ENCODE results near the gene SPINT1.

Gene SPINT1

DNA sequence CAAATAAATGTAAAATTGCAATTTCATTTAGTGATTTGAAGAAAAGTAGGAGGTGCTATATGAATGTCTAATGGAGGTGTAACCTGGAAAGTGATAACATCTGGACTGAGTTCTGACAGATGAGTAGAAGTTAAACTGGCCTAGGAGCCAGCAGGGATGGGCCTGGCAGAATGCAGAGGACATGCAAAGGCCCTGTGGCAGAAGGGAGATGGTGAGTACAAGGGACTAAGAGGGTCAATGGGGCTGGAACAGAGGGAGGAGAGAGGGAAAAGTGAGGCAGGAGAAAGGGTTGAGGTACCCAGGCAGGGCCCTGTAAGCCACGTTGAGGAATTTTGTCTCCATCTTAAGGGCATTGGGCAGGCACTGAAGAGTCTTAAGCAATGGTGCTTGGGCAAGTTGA is 12.0 kb upstream of the SPINT1 start:
- H3K27ac ChIP-seq: no peak overlapping the region
- TF ChIP-seq, protein P1, sequence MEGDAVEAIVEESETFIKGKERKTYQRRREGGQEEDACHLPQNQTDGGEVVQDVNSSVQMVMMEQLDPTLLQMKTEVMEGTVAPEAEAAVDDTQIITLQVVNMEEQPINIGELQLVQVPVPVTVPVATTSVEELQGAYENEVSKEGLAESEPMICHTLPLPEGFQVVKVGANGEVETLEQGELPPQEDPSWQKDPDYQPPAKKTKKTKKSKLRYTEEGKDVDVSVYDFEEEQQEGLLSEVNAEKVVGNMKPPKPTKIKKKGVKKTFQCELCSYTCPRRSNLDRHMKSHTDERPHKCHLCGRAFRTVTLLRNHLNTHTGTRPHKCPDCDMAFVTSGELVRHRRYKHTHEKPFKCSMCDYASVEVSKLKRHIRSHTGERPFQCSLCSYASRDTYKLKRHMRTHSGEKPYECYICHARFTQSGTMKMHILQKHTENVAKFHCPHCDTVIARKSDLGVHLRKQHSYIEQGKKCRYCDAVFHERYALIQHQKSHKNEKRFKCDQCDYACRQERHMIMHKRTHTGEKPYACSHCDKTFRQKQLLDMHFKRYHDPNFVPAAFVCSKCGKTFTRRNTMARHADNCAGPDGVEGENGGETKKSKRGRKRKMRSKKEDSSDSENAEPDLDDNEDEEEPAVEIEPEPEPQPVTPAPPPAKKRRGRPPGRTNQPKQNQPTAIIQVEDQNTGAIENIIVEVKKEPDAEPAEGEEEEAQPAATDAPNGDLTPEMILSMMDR (conservative IDR thresholded peaks at IDR 0.05): no peak

DNA sequence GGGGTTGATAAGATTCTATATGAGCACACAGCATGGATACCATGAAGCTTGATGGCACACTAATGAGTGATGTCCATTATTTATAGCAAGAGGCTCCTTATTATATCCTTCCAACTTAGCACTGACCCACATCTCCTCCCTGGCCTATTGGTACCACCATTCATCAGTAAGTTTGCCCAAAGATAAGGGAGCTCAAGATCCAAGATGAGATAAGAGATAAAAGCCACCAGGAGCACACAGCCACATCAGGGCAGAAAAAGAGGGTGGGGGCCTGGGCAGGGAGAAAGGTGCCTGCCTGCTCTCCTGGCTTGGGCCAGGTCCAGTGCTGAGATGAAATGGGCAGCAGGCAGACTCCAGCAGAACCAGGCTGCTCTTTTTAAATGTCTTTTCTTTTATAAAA is 10.9 kb upstream of the SPINT1 start:
- no peak overlapping the region for H3K27ac ChIP-seq

DNA sequence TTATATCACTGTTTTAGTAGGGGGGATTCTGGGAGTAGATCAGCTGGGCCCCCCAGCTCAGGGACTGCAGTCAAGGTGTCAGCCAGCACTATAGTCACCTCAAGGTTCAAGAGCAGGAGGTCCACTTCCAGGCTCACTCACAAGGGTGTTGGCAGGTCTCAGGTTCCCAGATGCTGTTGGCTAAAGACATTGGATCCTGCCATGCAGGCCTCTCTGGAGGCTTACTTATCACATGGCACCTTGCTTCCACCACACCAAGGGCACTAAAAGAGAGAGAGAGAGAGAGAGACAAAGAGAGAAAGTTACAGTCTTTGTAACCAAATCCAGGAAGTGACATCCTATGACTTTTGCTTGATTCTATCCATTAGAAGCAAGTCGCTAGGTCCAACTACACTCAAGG is 7.8 kb upstream of the SPINT1 start:
- TF ChIP-seq, protein P1 (conservative IDR thresholded peaks at IDR 0.05): no peak
- H3K27ac ChIP-seq: no peak overlapping the region

More for the DNA sequence above, 10.9 kb upstream of the SPINT1 start:
- TF ChIP-seq, protein P1 (conservative IDR thresholded peaks at IDR 0.05): no peak

DNA sequence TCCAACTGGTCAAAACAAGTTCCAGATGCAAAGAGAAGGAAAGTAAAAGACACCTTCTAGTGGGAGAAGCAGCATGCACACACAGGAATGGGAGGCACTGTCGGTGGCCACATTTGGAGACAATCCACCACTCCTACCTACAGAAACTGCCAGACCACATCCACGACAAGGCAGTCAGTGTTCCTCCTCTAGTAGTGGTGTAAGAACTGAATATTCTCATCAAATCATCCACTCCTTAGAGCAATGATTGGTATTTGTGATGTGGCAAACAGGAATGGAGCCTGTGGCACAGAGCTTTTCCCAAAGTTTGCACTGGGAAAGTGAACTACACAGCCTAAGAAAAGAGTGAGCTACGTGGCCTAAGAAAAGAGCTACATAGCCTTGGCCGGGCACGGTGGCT is 5.1 kb upstream of the SPINT1 start:
- TF ChIP-seq, protein P1 (conservative IDR thresholded peaks at IDR 0.05): no peak
- H3K27ac ChIP-seq: no peak overlapping the region

DNA sequence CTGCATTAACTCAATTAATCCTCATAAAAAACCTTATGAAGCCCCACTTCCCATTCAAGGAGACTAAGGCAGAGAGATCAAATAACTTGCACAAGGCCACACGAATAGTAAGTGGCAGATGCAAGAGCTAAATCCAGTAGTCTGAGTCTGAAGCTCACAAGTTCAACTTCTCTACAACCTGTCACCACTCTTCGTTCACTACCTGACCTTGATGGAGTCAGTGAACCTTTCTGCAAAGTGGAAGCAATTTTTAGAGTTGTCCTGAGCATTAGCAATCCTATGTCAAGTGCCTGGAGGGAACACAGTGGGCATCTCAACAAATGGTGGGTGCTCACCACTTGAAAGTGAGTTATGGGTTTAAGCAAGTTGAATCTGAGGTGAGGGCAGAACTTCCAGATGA is 2.1 kb upstream of the SPINT1 start:
- TF ChIP-seq, protein P1 (conservative IDR thresholded peaks at IDR 0.05): no peak
- no peak overlapping the region for H3K27ac ChIP-seq

DNA sequence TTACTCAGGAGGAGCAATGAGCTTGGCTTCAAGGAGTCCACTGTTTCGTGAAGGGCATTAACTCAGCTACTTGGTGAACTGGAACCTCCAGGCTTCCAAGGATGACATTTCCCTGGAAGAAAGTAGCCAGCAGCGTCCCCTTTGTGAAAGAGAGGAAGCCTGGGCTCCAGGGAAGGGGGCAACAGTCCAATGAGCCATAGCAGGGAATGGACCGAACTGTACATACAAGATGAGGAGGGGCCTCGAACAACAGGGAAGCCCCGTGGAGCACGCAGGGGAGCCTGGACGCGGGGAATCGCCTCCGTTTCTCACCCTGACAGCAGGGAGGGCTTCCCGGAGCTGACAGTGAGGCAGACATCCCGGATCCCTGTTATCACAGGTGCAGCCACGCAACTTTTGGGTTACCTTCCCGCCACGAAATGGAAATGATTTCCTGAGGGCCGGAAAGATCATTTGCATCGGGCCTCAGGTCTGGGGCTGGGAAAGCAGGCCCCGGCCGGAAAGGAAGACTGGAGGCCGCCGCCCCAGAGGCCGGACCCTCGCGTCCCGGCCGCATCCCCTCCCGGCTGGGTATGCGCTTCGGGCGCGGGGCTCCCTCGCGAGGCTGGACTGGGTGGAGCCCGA is 475 bp upstream of the SPINT1 start:
- TF ChIP-seq, protein P1 (conservative IDR thresholded peaks at IDR 0.05): no peak
- H3K27ac ChIP-seq: peak overlapping the region; percentile 90

DNA sequence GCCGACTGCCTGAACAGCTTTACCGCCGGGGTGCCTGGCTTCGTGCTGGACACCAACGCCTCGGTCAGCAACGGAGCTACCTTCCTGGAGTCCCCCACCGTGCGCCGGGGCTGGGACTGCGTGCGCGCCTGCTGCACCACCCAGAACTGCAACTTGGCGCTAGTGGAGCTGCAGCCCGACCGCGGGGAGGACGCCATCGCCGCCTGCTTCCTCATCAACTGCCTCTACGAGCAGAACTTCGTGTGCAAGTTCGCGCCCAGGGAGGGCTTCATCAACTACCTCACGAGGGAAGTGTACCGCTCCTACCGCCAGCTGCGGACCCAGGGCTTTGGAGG is 815 bp downstream of the SPINT1 start:
- TF ChIP-seq, protein P1 (conservative IDR thresholded peaks at IDR 0.05): no peak
- peak overlapping the region; percentile 90 for H3K27ac ChIP-seq

Data from VCaP (cell line).